ENCODE measurements around the gene FAM219A. TPM values are rescaled to one million over a fixed set of nuclear protein-coding genes. Genes with fewer than 3 reads are reported as not detected.

FAM219A gene
- total RNA-seq, 1 experiment from 2014 or later, result 14.7 TPM

- CTCF ChIA-PET, result no interaction called here
- POLR2A ChIA-PET, result no interaction called here
- Histone ChIP-seq H3K36me3 (ENCODE audit: control insufficient read depth, insufficient read depth, low read length) (no peaks in the 10 kb centered on the region), H3K4me3 (ENCODE audit: low read depth, low read length) (no peak overlapping the region; the same call in 1 of the 2 replicates), H3K9me3 (no peaks in the 10 kb centered on the region), H3K27me3 (replicated peaks; ENCODE audit: control insufficient read depth, insufficient read depth, low read length) (no peaks in the 10 kb centered on the region), H3K4me1 (peaks cover 11% of the 10 kb centered on the region)
- Mint-ChIP-seq H3K9me3 (ENCODE audit: unreplicated experiment) (no peaks in the 10 kb centered on the region), H3K4me1 (ENCODE audit: low read depth, unreplicated experiment) (peaks cover 22% of the 10 kb centered on the region), H3K27ac (ENCODE audit: unreplicated experiment) (no peak overlapping the region), H3K27me3 (ENCODE audit: insufficient read depth, unreplicated experiment) (no peaks in the 10 kb centered on the region), H3K4me3 (ENCODE audit: unreplicated experiment) (peak overlapping the region; percentile 49), H3K36me3 (ENCODE audit: insufficient read depth, unreplicated experiment) (no peaks in the 10 kb centered on the region)
- no TSS peak for BruUV-seq (replicated peaks)
- no peak for TF ChIP-seq CTCF (IDR thresholded peaks at IDR 0.05; ENCODE audit: insufficient read depth in 1 of 2, low read depth in 1 of 2, low read length in 1 of 2, severe bottlenecking in 1 of 2, unreplicated experiment in 1 of 2)
- intact Hi-C loops (cut with micrococcal nuclease; ENCODE audit: unreplicated experiment), result no loop called here
- DNase-seq, result no peak
These were observed 77.0 kb downstream of the FAM219A start for GRCh38 chr9:34381323-34381722.

DNA sequence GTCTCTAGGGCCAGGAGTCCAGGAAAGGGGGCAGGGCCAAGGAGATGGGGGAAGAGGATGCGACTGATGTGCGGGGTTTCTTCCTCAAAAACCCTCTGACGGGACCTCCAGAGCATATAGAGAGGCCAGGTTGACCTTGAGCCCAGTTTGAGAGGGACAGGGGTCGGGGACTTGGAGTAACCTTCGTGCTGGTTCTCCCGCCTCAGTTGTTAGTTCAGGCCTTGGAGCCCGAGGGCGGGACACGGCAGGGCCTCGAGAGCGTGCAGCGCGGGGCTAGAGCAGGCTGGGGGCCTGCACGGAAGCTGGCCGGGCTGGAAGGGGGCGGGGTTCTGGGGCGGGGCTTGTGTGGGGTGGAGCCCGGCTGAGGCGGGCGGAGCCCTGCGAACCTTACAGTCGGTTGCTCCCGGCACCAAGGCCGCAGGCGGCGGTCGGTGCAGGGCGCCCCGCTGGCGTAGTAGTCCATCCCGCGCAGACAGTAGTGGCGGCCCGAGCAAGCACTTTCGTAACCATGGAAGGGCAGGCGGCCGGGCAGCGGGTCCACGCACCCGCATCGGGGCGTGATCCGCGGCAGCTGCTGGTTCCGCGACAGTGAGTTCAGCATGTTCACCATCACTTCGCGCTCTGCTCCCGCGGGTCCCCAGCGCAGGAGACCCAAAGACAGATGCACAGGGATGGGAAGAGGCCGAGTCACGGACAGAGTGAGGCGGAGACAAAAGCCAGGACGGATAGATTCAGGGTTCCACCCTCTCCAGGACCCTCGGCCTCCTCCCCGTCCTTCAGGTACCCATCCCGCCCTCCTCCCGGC is 77.7 kb downstream of the FAM219A start:
- CTCF ChIA-PET, result interaction anchor here (1.9 to 7.5 kb wide), 2 partner anchors 23 to 48 kb away, joined by 9 to 105 read pairs; no protein-coding TSS in a partner anchor

DNA sequence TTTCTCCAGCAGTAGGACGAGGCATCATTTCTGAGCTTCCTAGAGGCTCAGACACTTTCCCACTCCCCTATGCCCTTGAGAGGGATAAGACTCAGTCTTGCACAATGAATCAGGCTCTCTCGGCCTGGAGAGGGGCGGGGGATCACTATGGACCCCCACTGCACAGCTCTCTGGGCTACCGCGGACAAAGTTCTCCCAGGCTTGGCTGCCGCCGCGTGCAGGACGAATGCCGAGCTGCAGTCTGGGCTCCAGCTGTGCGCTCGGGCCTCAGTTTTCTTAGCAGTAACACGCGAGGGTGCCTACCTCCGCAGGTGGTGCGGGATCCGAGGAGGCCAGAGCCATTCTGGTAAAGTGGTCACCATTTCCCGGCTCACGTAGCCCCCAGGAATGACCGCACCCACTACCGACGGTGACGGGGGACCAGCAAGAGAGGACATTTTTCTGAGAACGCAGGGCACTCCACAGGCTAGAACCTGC is 78.3 kb downstream of the FAM219A start:
- intact Hi-C loops (cut with micrococcal nuclease; ENCODE audit: unreplicated experiment), result no loop called here
- Histone ChIP-seq H3K9me3 (no peaks in the 10 kb centered on the region), H3K36me3 (ENCODE audit: control insufficient read depth, insufficient read depth, low read length) (no peaks in the 10 kb centered on the region), H3K27me3 (replicated peaks; ENCODE audit: control insufficient read depth, insufficient read depth, low read length) (no peaks in the 10 kb centered on the region), H3K4me3 (ENCODE audit: low read depth, low read length) (no peak overlapping the region; the same call in 1 of the 2 replicates), H3K4me1 (peaks cover 19% of the 10 kb centered on the region)
- no TSS peak for BruUV-seq (replicated peaks)
- no peak for TF ChIP-seq CTCF (IDR thresholded peaks at IDR 0.05; ENCODE audit: insufficient read depth in 1 of 2, low read depth in 1 of 2, low read length in 1 of 2, severe bottlenecking in 1 of 2, unreplicated experiment in 1 of 2)
- Mint-ChIP-seq H3K36me3 (ENCODE audit: insufficient read depth, unreplicated experiment) (peaks cover 6% of the 10 kb centered on the region), H3K4me3 (ENCODE audit: unreplicated experiment) (peak overlapping the region; percentile 49), H3K27ac (ENCODE audit: unreplicated experiment) (no peak overlapping the region), H3K27me3 (ENCODE audit: insufficient read depth, unreplicated experiment) (no peaks in the 10 kb centered on the region), H3K4me1 (ENCODE audit: low read depth, unreplicated experiment) (peaks cover 27% of the 10 kb centered on the region), H3K9me3 (ENCODE audit: unreplicated experiment) (no peaks in the 10 kb centered on the region)
- POLR2A ChIA-PET, result no interaction called here
- CTCF ChIA-PET, result interaction anchor here (1.9 to 7.5 kb wide), 2 partner anchors 24 to 47 kb away, joined by 9 to 105 read pairs; no protein-coding TSS in a partner anchor
- no peak for DNase-seq

More for the DNA sequence above, 77.7 kb downstream of the FAM219A start:
- POLR2A ChIA-PET, result interaction anchor here (0.5 kb wide), 1 partner anchor 72 kb away, joined by 5 read pairs; no protein-coding TSS in a partner anchor
- peak; percentile 63 to 75 for DNase-seq
- Histone ChIP-seq H3K9me3 (no peaks in the 10 kb centered on the region), H3K4me3 (ENCODE audit: low read depth, low read length) (peak overlapping the region; percentile 32), H3K4me1 (peaks cover 13% of the 10 kb centered on the region), H3K27me3 (replicated peaks; ENCODE audit: control insufficient read depth, insufficient read depth, low read length) (no peaks in the 10 kb centered on the region), H3K36me3 (ENCODE audit: control insufficient read depth, insufficient read depth, low read length) (no peaks in the 10 kb centered on the region)
- peaks cover 6% of the 10 kb centered on the region for H3K36me3 Mint-ChIP-seq (ENCODE audit: insufficient read depth, unreplicated experiment)
- peaks cover 22% of the 10 kb centered on the region for H3K4me1 Mint-ChIP-seq (ENCODE audit: low read depth, unreplicated experiment)
- H3K4me3 Mint-ChIP-seq (ENCODE audit: unreplicated experiment), result peak overlapping the region; percentile 49
- H3K27me3 Mint-ChIP-seq (ENCODE audit: insufficient read depth, unreplicated experiment), result no peaks in the 10 kb centered on the region
- TF ChIP-seq CTCF (IDR thresholded peaks at IDR 0.05; ENCODE audit: insufficient read depth in 1 of 2, low read depth in 1 of 2, low read length in 1 of 2, severe bottlenecking in 1 of 2, unreplicated experiment in 1 of 2), result no peak
- BruUV-seq (replicated peaks), result no TSS peak
- no peak overlapping the region for H3K27ac Mint-ChIP-seq (ENCODE audit: unreplicated experiment)
- no peaks in the 10 kb centered on the region for H3K9me3 Mint-ChIP-seq (ENCODE audit: unreplicated experiment)
- intact Hi-C loops (cut with micrococcal nuclease; ENCODE audit: unreplicated experiment), result no loop called here

All from Caco-2 (cell line).